GM21423 (cell line): Measurements from ENCODE around the gene HEG1.

Source experiments
- ATAC-seq: cut with Tn5 transposase; IDR thresholded peaks from one replicate; pipeline ENCODE4 v1.9.1; 2021; ENCODE audit warnings: mild to moderate bottlenecking, moderate library complexity; ENCODE audit not compliant: unreplicated experiment

The HEG1 gene

GRCh38 chr3:125017406-125017805 is 38.4 kb downstream of the HEG1 start:
- no peak for ATAC-seq

- ATAC-seq = no peak
These were observed 41.1 kb downstream of the HEG1 start for GRCh38 chr3:125014570-125015179.

GRCh38 chr3:125013095-125013494 is 42.7 kb downstream of the HEG1 start:
- ATAC-seq = no peak

GRCh38 chr3:125011941-125012340 is 43.9 kb downstream of the HEG1 start:
- ATAC-seq = no peak

GRCh38 chr3:125010393-125010792 is 45.4 kb downstream of the HEG1 start:
- no peak for ATAC-seq

GRCh38 chr3:125008766-125009165 is 47.0 kb downstream of the HEG1 start:
- no peak for ATAC-seq

- ATAC-seq = no peak
These were observed 49.5 kb downstream of the HEG1 start for GRCh38 chr3:125006291-125006731.

- ATAC-seq = no peak
These were observed 50.1 kb downstream of the HEG1 start for GRCh38 chr3:125005676-125006075.

- no peak for ATAC-seq
These were observed 50.6 kb downstream of the HEG1 start for GRCh38 chr3:125005222-125005621.

- ATAC-seq = no peak
These were observed 51.8 kb downstream of the HEG1 start for GRCh38 chr3:125003859-125004595.

- no peak for ATAC-seq
These were observed 52.4 kb downstream of the HEG1 start for GRCh38 chr3:125003369-125003853.

GRCh38 chr3:125002414-125003368 is 53.1 kb downstream of the HEG1 start:
- no peak for ATAC-seq

- no peak for ATAC-seq
These were observed 54.0 kb downstream of the HEG1 start for GRCh38 chr3:125001557-125002413.

- no peak for ATAC-seq
These were observed 55.1 kb downstream of the HEG1 start for GRCh38 chr3:125000661-125001060.

GRCh38 chr3:124999897-125000435 is 55.8 kb downstream of the HEG1 start:
- no peak for ATAC-seq

GRCh38 chr3:124999317-124999716 is 56.5 kb downstream of the HEG1 start:
- no peak for ATAC-seq

- ATAC-seq = no peak
These were observed 57.6 kb downstream of the HEG1 start for GRCh38 chr3:124998247-124998630.

GRCh38 chr3:124997303-124998246 is 58.2 kb downstream of the HEG1 start:
- no peak for ATAC-seq

- ATAC-seq = no peak
These were observed 60.3 kb downstream of the HEG1 start for GRCh38 chr3:124995460-124995994.
